GM23338 (cell line): ENCODE results near the gene DDX56. TPM values are rescaled to one million over a fixed set of nuclear protein-coding genes. Genes with fewer than 3 reads are reported as not detected.

Experiments
- ATAC-seq: fragments of 200-7000 bp; cut with Tn5 transposase; 3 replicates; pipeline ENCODE4 v1.9.1; 2020
- DNase-seq: peaks from one replicate; pipeline ENCODE4 v3.0.0-alpha.2; 2015; ENCODE audit warnings: low spot score
- H2AFZ ChIP-seq: fragments of 200-600 bp; sonication (generic); 2 replicates; pipeline ENCODE4 v1.8.0; 2016; ENCODE audit warnings: antibody characterized with exemption, mild to moderate bottlenecking, moderate library complexity
- H3F3A ChIP-seq: fragments of 200-600 bp; sonication (generic); replicated peaks from 2 replicates; pipeline ENCODE4 v1.8.0; 2017; ENCODE audit warnings: antibody characterized with exemption, mixed run types, low read depth
- H3K27ac ChIP-seq: fragments of 200-600 bp; sonication (generic); 2 replicates; pipeline ENCODE4 v1.6.1; 2016; ENCODE audit warnings: low read depth
- H3K27me3 ChIP-seq: fragments of 200-600 bp; sonication (generic); 2 replicates; pipeline ENCODE4 v1.8.0; 2016; ENCODE audit warnings: mild to moderate bottlenecking, mixed run types, moderate library complexity; ENCODE audit not compliant: insufficient read depth
- H3K36me3 ChIP-seq: fragments of 200-600 bp; sonication (generic); 2 replicates; pipeline ENCODE4 v1.8.0; 2016; ENCODE audit warnings: mild to moderate bottlenecking; ENCODE audit not compliant: insufficient read depth
- H3K4me1 ChIP-seq: fragments of 200-600 bp; sonication (generic); 2 replicates; pipeline ENCODE4 v1.8.0; 2016; ENCODE audit warnings: mild to moderate bottlenecking, moderate library complexity; ENCODE audit not compliant: insufficient read depth
- H3K4me2 ChIP-seq: fragments of 200-600 bp; sonication (generic); 2 replicates; pipeline ENCODE4 v1.7.1; 2017; ENCODE audit warnings: mixed run types
- H3K4me3 ChIP-seq: fragments of 200-600 bp; sonication (generic); 2 replicates; pipeline ENCODE4 v1.6.1; 2016; ENCODE audit warnings: mixed run types
- H3K79me2 ChIP-seq: fragments of 200-600 bp; sonication (generic); replicated peaks from 2 replicates; pipeline ENCODE4 v1.8.0; 2017; ENCODE audit warnings: mild to moderate bottlenecking; ENCODE audit not compliant: insufficient read depth
- H3K9me2 ChIP-seq: fragments of 200-600 bp; sonication (generic); 2 replicates; pipeline ENCODE4 v1.8.0; 2017; ENCODE audit not compliant: insufficient read depth
- H4K20me1 ChIP-seq: fragments of 200-600 bp; sonication (generic); replicated peaks from 2 replicates; pipeline ENCODE4 v1.8.0; 2017; ENCODE audit warnings: mild to moderate bottlenecking; ENCODE audit not compliant: insufficient read depth
- H3K27ac Mint-ChIP-seq: 2 replicates; pipeline ENCODE4 v1.8.0; 2020; ENCODE audit warnings: inconsistent platforms, mild to moderate bottlenecking, moderate library complexity, mixed read lengths
- H3K27me3 Mint-ChIP-seq: 3 replicates; pipeline ENCODE4 v1.8.0; 2022; ENCODE audit warnings: low read depth, mild to moderate bottlenecking, moderate library complexity, mixed read lengths, inconsistent platforms; ENCODE audit not compliant: insufficient read depth, poor library complexity
- H3K36me3 Mint-ChIP-seq: 3 replicates; pipeline ENCODE4 v1.8.0; 2021; ENCODE audit warnings: low read depth, mild to moderate bottlenecking, inconsistent platforms, moderate library complexity, mixed read lengths
- H3K4me1 Mint-ChIP-seq: 3 replicates; pipeline ENCODE4 v1.8.0; 2020; ENCODE audit warnings: mild to moderate bottlenecking, inconsistent platforms, mixed read lengths
- H3K4me3 Mint-ChIP-seq: 3 replicates; pipeline ENCODE4 v1.8.0; 2021; ENCODE audit warnings: moderate library complexity, mild to moderate bottlenecking, inconsistent platforms, mixed read lengths
- H3K9me3 Mint-ChIP-seq: 3 replicates; pipeline ENCODE4 v1.8.0; 2020; ENCODE audit warnings: moderate library complexity, mild to moderate bottlenecking, inconsistent platforms, mixed read lengths
- CREB1 ChIP-seq: fragments of 250-450 bp; sonication (Bioruptor Pico); IDR thresholded peaks from 2 replicates; pipeline ENCODE4 v1.5.0; 2020; ENCODE audit warnings: low read depth, mild to moderate bottlenecking, moderate library complexity
- CTCF ChIP-seq, 2 experiments: fragments of 200-600 bp in 1 of 2; sonication (generic) in 1 of 2; conservative IDR thresholded peaks; 2 replicates each; pipeline versions ENCODE4 v1.5.1 to v1.6.1; 2016 to 2017; ENCODE audit warnings: antibody characterized with exemption in 2 of 2, low read depth in 2 of 2, mild to moderate bottlenecking in 2 of 2, moderate library complexity in 1 of 2
- ETS1 ChIP-seq: IDR thresholded peaks from 2 replicates; pipeline ENCODE4 v1.6.1; 2016; ENCODE audit warnings: antibody characterized with exemption
- EZH2phosphoT487 ChIP-seq: fragments of 200-600 bp; sonication (generic); IDR thresholded peaks from one replicate; pipeline ENCODE4 v1.8.1; 2018; ENCODE audit warnings: antibody characterized with exemption; ENCODE audit not compliant: unreplicated experiment
- STAT1 ChIP-seq: IDR thresholded peaks from one replicate; pipeline ENCODE4 v1.6.1; 2016; ENCODE audit warnings: antibody characterized with exemption; ENCODE audit not compliant: unreplicated experiment
- ZNF114 ChIP-seq: fragments of 250-450 bp; sonication (Bioruptor Pico); IDR thresholded peaks from 2 replicates; pipeline ENCODE4 v1.5.0; 2020; ENCODE audit warnings: mild to moderate bottlenecking, moderate library complexity
- ZNF331 ChIP-seq: fragments of 250-450 bp; sonication (Bioruptor Pico); IDR thresholded peaks from 2 replicates; pipeline ENCODE4 v1.5.0; 2020; ENCODE audit warnings: low read depth, mild to moderate bottlenecking, moderate library complexity
- polyA plus RNA-seq: library from polyadenylated mRNA; unstranded; fragments of >200 nt; fragmentation: Nextera tagmentation; extraction: Ambion mirVana; gene quantifications from 2 replicates; pipeline ENCODE4 v1.2.1, GENCODE V29; 2016
- total RNA-seq: library from RNA; depleted of rRNA; stranded (reverse); fragments of >200 nt; shearing (Covaris generic); gene quantifications from 2 replicates; pipeline ENCODE4 v1.2.3, GENCODE V29; 2014

The DDX56 gene
- total and polyA plus RNA-seq, 2 experiments from 2014 or later, result 44.1 to 72.3 TPM

GRCh38 chr7:44534087-44534486 lies 39.6 kb downstream of the DDX56 start:
- H3K27ac Mint-ChIP-seq, result no peak overlapping the region
- Histone ChIP-seq H3K4me1 (no peaks in the 10 kb centered on the region), H2AFZ (peak overlapping the region; percentile 90)

GRCh38 chr7:44533301-44534055 lies 40.2 kb downstream of the DDX56 start:
- no peaks in the 10 kb centered on the region for H3K27me3 ChIP-seq
- no peak; the same call in 2 of the 3 replicates for ATAC-seq
- H3K9me2 ChIP-seq, result no peaks in the 10 kb centered on the region
- Mint-ChIP-seq H3K4me3 (no peak overlapping the region), H3K27me3 (peaks cover 15% of the 10 kb centered on the region), H3K36me3 (no peaks in the 10 kb centered on the region; the same call in 2 of the 3 replicates), H3K4me1 (no peaks in the 10 kb centered on the region; the same call in 2 of the 3 replicates), H3K27ac (no peak overlapping the region), H3K9me3 (no peaks in the 10 kb centered on the region; the same call in 1 of the 3 replicates)
- no peak overlapping the region for H3K4me3 ChIP-seq
- H3K4me2 ChIP-seq, result no peak overlapping the region
- no peaks in the 10 kb centered on the region for H3K4me1 ChIP-seq
- no peaks in the 10 kb centered on the region for H3K79me2 ChIP-seq
- H3K36me3 ChIP-seq, result no peaks in the 10 kb centered on the region
- DNase-seq, result no peak
- no peak overlapping the region for H3K27ac ChIP-seq
- H2AFZ ChIP-seq, result peak overlapping the region; percentile 90; the same call in 1 of the 2 replicates
- H4K20me1 ChIP-seq, result no peaks in the 10 kb centered on the region
- H3F3A ChIP-seq, result no peaks in the 10 kb centered on the region
- TF ChIP-seq ZNF114 (CRISPR knock-in tag) (no peak), STAT1 (no peak), CREB1 (CRISPR knock-in tag) (no peak), CTCF (conservative IDR thresholded peaks at IDR 0.05; ENCODE audit: low read depth in 2 of 2) (no peak), EZH2phosphoT487 (no peak), ZNF331 (no peak)

More at GRCh38 chr7:44534087-44534486, 39.6 kb downstream of the DDX56 start:
- DNase-seq, result no peak
- no peaks in the 10 kb centered on the region for H4K20me1 ChIP-seq
- H3K27ac ChIP-seq, result no peak overlapping the region
- no peaks in the 10 kb centered on the region for H3K9me2 ChIP-seq
- no peaks in the 10 kb centered on the region for H3F3A ChIP-seq
- H3K4me3 ChIP-seq, result no peak overlapping the region
- Mint-ChIP-seq H3K4me3 (no peak overlapping the region; the same call in 2 of the 3 replicates), H3K27me3 (peaks cover 13% of the 10 kb centered on the region), H3K4me1 (no peaks in the 10 kb centered on the region; the same call in 2 of the 3 replicates), H3K9me3 (no peaks in the 10 kb centered on the region; the same call in 2 of the 3 replicates), H3K36me3 (no peaks in the 10 kb centered on the region; the same call in 2 of the 3 replicates)
- no peaks in the 10 kb centered on the region for H3K79me2 ChIP-seq
- H3K36me3 ChIP-seq, result no peaks in the 10 kb centered on the region
- ATAC-seq, result no peak
- no peak overlapping the region for H3K4me2 ChIP-seq
- no peaks in the 10 kb centered on the region for H3K27me3 ChIP-seq
- TF ChIP-seq STAT1 (no peak), ETS1 (no peak), CTCF (conservative IDR thresholded peaks at IDR 0.05; ENCODE audit: low read depth in 2 of 2) (no peak)
